ENCODE results near the gene PLA2G4A.

DNA sequence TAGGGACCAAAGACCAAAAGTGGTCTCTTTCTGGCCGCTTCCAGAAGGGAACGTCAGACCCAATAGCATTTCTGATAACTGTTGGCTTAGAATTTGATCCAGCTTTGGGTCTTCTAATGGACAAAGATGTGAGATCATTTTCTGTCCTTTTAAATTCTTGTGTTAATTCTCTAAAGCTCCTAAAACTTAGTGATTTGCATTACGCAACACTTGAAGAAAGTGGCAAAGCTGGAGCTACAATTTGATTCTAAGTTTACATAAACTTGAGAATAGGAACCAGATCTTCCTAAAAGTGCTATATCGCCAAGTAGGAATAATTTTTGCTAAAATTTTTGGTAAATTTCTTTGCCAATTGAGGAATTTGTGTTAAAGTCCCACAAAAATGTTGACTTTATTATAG, 21.6 kb upstream of the PLA2G4A start:
- TF ChIP-seq CTCF (IDR thresholded peaks at IDR 0.05; ENCODE audit: poor library complexity, severe bottlenecking) (no peak), EZH2 (IDR thresholded peaks at IDR 0.05; ENCODE audit: borderline replicate concordance, insufficient read depth, low read length, poor library complexity, severe bottlenecking) (no peak), POLR2AphosphoS5 (IDR thresholded peaks at IDR 0.05) (no peak), RAD21 (conservative IDR thresholded peaks at IDR 0.05) (no peak)

Measured in neural cell (in vitro differentiated cells).